ENCODE measurements around the gene GPR15.

- no peak for TF ChIP-seq CTCF (IDR thresholded peaks at IDR 0.05; ENCODE audit: low read length)
- TF ChIP-seq EZH2 (optimal IDR thresholded peaks at IDR 0.05; ENCODE audit: low read depth, low read length), result no peak
These were observed 36.6 kb downstream of the GPR15 start for GRCh38 chr3:98568402-98568801.

Measured in MM.1S (cell line).